Astrocyte (in vitro differentiated cells and primary cell): ENCODE measurements around the gene TLE2. TPM values are rescaled to one million over a fixed set of nuclear protein-coding genes. Genes with fewer than 3 reads are reported as not detected.

Experiments
- DNase-seq: peaks from one replicate; pipeline ENCODE4 v3.0.0-alpha.2; 2010; ENCODE audit warnings: low read depth
- FAIRE-seq: peaks from 2 replicates; lab custom pipeline; 2011; peaks lifted over from hg19 to GRCh38; lab: Jason Lieb, UNC
- H2AFZ ChIP-seq: 2 replicates; pipeline ENCODE4 v1.6.0; 2012; ENCODE audit warnings: low read depth, low read length, inconsistent platforms
- H3K27ac ChIP-seq: 2 replicates; pipeline ENCODE4 v1.5.1; 2011; ENCODE audit warnings: low read depth, low read length, inconsistent platforms
- H3K27me3 ChIP-seq: 2 replicates; pipeline ENCODE4 v1.6.0; 2011; ENCODE audit warnings: low read length, inconsistent platforms; ENCODE audit not compliant: insufficient read depth
- H3K36me3 ChIP-seq: 2 replicates; pipeline ENCODE4 v1.5.1; 2011; ENCODE audit warnings: low read length, inconsistent platforms; ENCODE audit not compliant: insufficient read depth
- H3K4me1 ChIP-seq: 2 replicates; pipeline ENCODE4 v1.5.1; 2011; ENCODE audit warnings: low read length, inconsistent platforms; ENCODE audit not compliant: insufficient read depth
- H3K4me2 ChIP-seq: 2 replicates; pipeline ENCODE4 v1.6.0; 2012; ENCODE audit warnings: low read length, inconsistent platforms
- H3K4me3 ChIP-seq: 2 replicates; pipeline ENCODE4 v1.5.1; 2011; ENCODE audit warnings: low read depth, mild to moderate bottlenecking, low read length, inconsistent platforms; ENCODE audit not compliant: insufficient read depth
- H3K79me2 ChIP-seq: 2 replicates; pipeline ENCODE4 v1.6.0; 2012; ENCODE audit warnings: mild to moderate bottlenecking, low read length, inconsistent platforms; ENCODE audit not compliant: insufficient read depth
- H3K9ac ChIP-seq: 2 replicates; pipeline ENCODE4 v1.6.0; 2012; ENCODE audit warnings: mild to moderate bottlenecking, low read length, inconsistent platforms
- H3K9me3 ChIP-seq: 2 replicates; pipeline ENCODE4 v1.5.1; 2012; ENCODE audit warnings: low read depth, mild to moderate bottlenecking, low read length, inconsistent platforms; ENCODE audit not compliant: insufficient read depth
- H4K20me1 ChIP-seq: 2 replicates; pipeline ENCODE4 v1.6.0; 2012; ENCODE audit warnings: low read length, inconsistent platforms; ENCODE audit not compliant: insufficient read depth
- H3K27ac Mint-ChIP-seq: one replicate; pipeline ENCODE4 v1.8.0; 2021; ENCODE audit warnings: mild to moderate bottlenecking, mixed read lengths; ENCODE audit not compliant: unreplicated experiment
- H3K27me3 Mint-ChIP-seq: one replicate; pipeline ENCODE4 v1.8.0; 2021; ENCODE audit warnings: low read depth, mixed read lengths; ENCODE audit not compliant: unreplicated experiment
- H3K36me3 Mint-ChIP-seq: one replicate; pipeline ENCODE4 v1.8.0; 2021; ENCODE audit warnings: low read depth, mixed read lengths; ENCODE audit not compliant: unreplicated experiment
- H3K4me1 Mint-ChIP-seq: one replicate; pipeline ENCODE4 v1.8.0; 2021; ENCODE audit warnings: low read depth, mixed read lengths; ENCODE audit not compliant: unreplicated experiment
- H3K4me3 Mint-ChIP-seq: one replicate; pipeline ENCODE4 v1.8.0; 2021; ENCODE audit warnings: mild to moderate bottlenecking, moderate library complexity, mixed read lengths; ENCODE audit not compliant: unreplicated experiment
- H3K9me3 Mint-ChIP-seq: one replicate; pipeline ENCODE4 v1.8.0; 2021; ENCODE audit warnings: mild to moderate bottlenecking, mixed read lengths; ENCODE audit not compliant: unreplicated experiment
- CTCF ChIP-seq: IDR thresholded peaks from 2 replicates; pipeline ENCODE4 v1.5.1; 2011; ENCODE audit warnings: low read depth, mild to moderate bottlenecking, inconsistent platforms, low read length, moderate library complexity; ENCODE audit not compliant: insufficient read depth
- EZH2 ChIP-seq: IDR thresholded peaks from 2 replicates; pipeline ENCODE4 v1.6.1; 2012; ENCODE audit warnings: mild to moderate bottlenecking, low read length, inconsistent platforms; ENCODE audit not compliant: insufficient read depth
- total RNA-seq: library from RNA; stranded (reverse); gene quantifications from 2 replicates; pipeline ENCODE4 v1.2.1, GENCODE V29; 2021

Gene TLE2
- total RNA-seq, 1 donor from 2014 or later: 0.79 TPM

DNA sequence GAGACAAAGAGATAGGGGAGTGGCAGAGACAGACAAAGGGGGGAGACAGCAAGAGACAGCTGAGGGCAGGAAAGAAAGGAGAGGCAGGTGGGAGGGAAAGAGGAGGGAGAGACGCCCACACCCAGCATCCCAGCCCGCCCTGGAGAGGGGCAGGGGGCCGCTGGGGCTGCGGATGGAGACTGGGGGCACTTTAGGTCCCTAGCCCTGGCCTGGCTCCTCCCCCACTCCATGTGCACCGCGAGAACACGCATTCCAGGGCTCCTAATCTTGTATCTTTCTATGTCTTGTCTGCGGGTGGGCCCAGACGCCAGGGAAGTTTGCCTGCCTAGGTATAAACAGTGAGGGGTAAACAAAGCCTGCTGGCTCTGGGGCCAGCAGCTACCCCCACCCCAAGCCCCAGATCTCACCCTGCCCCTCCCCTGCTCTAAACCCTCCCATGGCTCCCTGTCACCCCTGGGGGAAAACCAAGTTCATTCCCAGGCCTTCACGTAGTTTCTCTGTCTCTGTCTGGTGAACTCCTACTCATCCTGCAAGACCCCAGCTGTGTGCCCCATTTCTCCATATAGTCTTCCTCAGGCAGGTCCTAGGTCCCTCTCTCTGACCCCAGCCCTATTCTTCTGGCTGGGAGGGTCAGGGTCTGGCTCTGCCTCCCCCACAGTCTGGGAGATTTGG lies 27.5 kb upstream of the TLE2 start:
- Histone ChIP-seq H3K4me2 (no peak overlapping the region), H3K27me3 (no peaks in the 10 kb centered on the region), H3K27ac (no peak overlapping the region), H3K36me3 (peaks cover 12% of the 10 kb centered on the region), H4K20me1 (peaks cover 68% of the 10 kb centered on the region), H3K79me2 (peaks cover 35% of the 10 kb centered on the region), H3K4me1 (peaks cover 24% of the 10 kb centered on the region), H3K9ac (no peak overlapping the region), H3K9me3 (no peaks in the 10 kb centered on the region), H2AFZ (no peak overlapping the region), H3K4me3 (no peak overlapping the region)
- DNase-seq (no peak), FAIRE-seq (no peak)
- peaks cover 13% of the 10 kb centered on the region for H3K36me3 Mint-ChIP-seq
- TF ChIP-seq EZH2 (no peak), CTCF (no peak)
- H3K9me3 Mint-ChIP-seq: no peaks in the 10 kb centered on the region
- H3K4me1 Mint-ChIP-seq: peaks cover 8% of the 10 kb centered on the region
- peak overlapping the region; percentile 34 for H3K27ac Mint-ChIP-seq
- no peaks in the 10 kb centered on the region for H3K27me3 Mint-ChIP-seq
- no peak overlapping the region for H3K4me3 Mint-ChIP-seq

DNA sequence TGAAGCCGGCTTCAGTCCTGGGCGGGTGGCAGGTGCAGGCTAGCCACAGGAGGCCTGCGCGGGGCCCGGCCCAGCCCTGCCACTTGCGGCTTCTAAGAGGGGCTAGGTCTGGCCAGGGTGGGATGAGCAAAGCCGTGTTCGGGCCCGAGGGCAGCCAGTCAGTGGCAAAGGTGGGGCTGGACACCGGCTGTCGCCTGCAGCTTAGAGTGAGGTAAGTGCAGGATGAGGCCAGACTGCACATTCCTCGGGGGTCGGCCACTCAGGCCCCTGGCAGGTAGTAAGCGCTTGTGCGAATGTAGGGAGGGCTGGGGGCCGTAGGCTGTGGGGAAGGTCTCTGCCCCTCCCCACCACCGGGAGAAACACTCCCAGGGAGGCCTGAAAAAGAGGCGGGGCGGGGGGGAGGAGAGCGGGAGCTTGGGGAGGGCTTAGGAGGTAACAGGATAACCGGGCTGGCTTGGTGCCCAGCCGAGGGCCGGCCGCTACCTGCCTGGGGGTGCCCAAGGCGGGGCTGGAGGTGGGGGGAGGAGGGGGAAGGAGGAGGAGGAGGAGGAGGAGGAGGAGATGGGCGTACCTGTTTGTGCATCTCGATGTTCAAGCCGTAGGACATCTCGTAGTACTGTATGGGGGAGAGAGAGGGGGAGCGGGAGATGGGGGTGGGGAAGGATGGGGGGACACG lies 26.8 kb upstream of the TLE2 start:
- Histone ChIP-seq H3K79me2 (peaks cover 28% of the 10 kb centered on the region), H3K4me2 (peak overlapping the region; percentile 17), H3K9ac (no peak overlapping the region), H3K27me3 (no peaks in the 10 kb centered on the region), H3K4me1 (peaks cover 24% of the 10 kb centered on the region), H2AFZ (no peak overlapping the region), H3K9me3 (no peaks in the 10 kb centered on the region), H3K4me3 (no peak overlapping the region), H3K36me3 (peaks cover 12% of the 10 kb centered on the region), H4K20me1 (peaks cover 68% of the 10 kb centered on the region), H3K27ac (no peak overlapping the region)
- Mint-ChIP-seq H3K36me3 (peaks cover 13% of the 10 kb centered on the region), H3K9me3 (no peaks in the 10 kb centered on the region), H3K4me1 (peaks cover 8% of the 10 kb centered on the region), H3K27ac (no peak overlapping the region), H3K4me3 (no peak overlapping the region), H3K27me3 (no peaks in the 10 kb centered on the region)
- no peak for FAIRE-seq
- no peak for DNase-seq
- TF ChIP-seq EZH2 (no peak), CTCF (no peak)
